PC-9 (cell line): ENCODE measurements around the gene PGP.

Experiments
- EZH2 ChIP-seq: fragments of 200-600 bp; sonication (generic); IDR thresholded peaks from 2 replicates; pipeline ENCODE4 v1.8.0; 2017; ENCODE audit warnings: antibody characterized with exemption, low read depth
- TF ChIP-seq, protein P1 (sequence below): fragments of 200-600 bp; sonication (generic); conservative IDR thresholded peaks from 2 replicates; pipeline ENCODE4 v1.6.1; 2017; ENCODE audit warnings: mixed run types, antibody characterized with exemption, mild to moderate bottlenecking, moderate library complexity

DNA sequence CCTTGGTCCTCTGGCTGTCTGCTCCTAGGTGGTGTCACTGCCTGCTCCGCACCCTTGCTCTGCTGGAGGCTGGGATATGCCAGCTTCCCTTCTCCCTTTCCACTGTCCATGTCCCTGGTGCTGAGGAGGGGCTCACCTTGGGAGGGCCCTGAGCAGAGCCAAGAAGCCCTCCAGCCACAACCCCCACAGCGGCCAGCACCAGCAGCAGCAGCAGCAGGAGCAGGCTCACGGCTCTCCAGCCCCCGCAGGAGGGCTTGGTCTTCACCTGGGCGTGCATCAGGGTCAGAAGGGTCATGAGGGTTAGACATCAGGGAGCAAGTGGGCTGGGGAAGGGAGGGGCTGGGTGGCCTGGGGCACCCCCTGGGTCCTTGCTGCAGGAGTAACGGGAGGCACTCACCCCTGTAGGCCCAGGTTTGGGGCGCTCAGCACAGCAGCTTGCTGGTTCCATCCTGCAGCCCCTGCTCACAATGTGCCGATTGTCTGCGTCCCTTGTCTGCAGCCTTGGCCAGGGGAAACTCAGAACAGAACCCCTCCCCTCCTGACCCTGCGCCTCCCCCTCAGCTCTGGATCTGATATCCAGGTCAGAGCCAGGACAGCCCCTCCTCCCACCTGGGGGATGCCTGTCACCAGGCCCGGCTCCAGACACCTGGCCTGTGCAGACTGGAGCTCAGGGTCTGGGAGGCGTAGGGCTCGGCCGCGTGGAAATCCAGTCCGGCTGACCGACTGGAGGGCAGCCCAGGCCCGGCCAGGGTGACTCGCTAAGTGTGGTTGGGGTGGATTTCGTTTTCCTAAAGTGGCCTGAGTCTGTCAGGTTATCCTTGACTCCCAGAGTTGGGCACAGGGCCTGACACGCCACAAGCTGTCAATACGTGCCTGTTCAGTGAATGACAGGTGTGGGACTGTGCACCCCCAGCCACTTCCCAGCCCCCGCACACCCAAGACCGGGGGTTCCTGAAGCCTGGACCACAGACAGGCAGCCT is 4.0 kb downstream of the PGP start, which contains the start of gene BRICD5:
- TF ChIP-seq, protein P1, sequence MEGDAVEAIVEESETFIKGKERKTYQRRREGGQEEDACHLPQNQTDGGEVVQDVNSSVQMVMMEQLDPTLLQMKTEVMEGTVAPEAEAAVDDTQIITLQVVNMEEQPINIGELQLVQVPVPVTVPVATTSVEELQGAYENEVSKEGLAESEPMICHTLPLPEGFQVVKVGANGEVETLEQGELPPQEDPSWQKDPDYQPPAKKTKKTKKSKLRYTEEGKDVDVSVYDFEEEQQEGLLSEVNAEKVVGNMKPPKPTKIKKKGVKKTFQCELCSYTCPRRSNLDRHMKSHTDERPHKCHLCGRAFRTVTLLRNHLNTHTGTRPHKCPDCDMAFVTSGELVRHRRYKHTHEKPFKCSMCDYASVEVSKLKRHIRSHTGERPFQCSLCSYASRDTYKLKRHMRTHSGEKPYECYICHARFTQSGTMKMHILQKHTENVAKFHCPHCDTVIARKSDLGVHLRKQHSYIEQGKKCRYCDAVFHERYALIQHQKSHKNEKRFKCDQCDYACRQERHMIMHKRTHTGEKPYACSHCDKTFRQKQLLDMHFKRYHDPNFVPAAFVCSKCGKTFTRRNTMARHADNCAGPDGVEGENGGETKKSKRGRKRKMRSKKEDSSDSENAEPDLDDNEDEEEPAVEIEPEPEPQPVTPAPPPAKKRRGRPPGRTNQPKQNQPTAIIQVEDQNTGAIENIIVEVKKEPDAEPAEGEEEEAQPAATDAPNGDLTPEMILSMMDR, result no peak
- no peak for TF ChIP-seq EZH2
